HUDEP-2 (cell line): Measurements from ENCODE around the gene ZFYVE1.

Experiments used
- DNase-seq, 76 experiments: peaks; one replicate each; lab custom pipeline; 2025; ENCODE audit not compliant: unreplicated experiment in 76 of 76; lab: John Stamatoyannopoulos, UW

ZFYVE1 gene

DNA sequence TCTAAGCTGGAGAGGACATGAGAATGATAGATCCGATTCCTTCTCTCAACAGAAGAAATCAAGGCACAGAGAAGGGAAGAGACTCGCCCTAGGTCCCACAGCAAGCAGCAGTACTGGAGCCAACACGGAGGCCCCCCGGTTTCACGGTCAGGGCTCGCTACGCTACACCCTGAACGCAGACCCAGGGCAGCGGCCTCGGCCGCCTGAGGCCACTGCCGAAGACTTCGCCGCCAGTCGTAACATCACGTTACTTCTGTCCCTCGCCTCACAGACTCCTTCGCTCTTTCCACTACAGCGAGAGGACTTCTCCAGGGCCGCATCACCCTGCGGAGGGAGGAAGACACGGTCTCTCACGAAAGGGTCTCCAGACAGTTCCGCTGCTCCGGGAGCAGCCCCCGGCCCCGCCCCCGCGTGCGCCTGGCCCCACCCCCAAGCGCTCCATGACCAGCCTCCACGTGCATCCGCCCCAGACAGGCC, 101.1 kb downstream of the ZFYVE1 start:
- peak in 2 of 76 experiments; percentile 63 to 65 for DNase-seq

DNA sequence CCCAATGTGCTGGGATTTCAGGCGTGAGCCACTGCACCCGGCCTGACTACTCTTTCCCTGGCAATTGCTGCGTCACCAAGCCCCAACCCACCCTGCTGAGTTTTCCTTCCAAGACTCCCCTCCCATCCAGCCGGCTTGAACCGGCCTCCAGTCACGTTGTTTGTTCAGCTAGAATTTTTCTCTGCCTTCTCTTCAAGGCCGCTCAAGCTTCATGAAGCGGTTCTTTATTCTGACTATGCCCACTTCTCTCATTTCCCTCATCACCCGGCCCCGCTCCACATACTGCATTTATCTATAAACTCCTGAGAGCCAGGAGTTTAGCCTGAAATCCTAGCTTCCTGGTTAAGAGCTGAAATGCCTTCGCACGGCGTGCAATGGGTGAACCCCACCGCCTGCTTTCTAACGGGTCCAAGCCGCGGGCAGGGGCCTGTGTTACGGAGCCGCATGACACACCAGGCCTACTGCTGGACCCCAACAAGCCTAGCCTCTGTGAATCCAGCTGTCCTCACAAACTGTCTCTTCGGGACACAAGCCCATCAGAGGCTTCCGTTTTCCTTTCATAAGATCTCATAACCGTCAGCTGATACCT, 101.6 kb downstream of the ZFYVE1 start:
- DNase-seq, result no peak

DNA sequence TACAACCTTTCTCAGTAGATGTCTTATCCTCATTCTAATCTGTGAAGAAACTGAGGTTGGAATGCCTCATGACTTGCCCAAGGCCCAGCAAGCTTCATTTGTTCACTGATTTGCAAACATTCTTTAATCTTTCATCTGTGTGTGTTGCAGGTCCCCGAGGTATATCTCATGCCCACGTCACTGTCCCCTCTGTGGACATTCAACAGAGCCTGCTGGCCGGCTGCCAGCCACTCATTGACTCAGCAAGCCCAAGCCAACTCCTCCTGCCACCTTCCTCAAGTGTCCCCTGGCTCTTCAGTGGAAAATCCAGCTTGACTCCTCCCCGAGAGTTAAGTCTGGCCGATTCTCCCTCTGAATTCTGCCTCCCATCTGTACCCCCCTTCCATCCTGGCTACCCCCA, 102.6 kb downstream of the ZFYVE1 start:
- DNase-seq, result peak in 40 of 76 experiments; percentile 4 to 67 (median 33)

DNA sequence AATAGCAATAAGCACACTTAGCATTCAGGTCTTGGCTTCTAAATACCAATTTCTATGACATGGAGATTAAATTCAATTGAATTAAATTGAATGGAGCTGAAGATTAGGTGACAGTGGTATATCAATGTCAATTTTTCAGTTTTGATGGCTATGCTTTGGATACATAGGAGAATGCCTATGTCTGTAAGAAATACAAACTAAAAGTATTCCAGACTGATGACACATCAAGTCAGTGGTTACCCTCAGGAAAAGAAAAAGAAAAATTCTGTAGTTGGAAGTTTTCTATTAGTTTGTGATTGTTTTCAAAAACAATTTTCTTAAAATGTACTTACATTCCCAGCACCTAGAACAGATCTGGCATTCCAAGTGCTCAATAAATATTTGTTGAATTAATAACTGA, 105.5 kb downstream of the ZFYVE1 start:
- no peak for DNase-seq

DNA sequence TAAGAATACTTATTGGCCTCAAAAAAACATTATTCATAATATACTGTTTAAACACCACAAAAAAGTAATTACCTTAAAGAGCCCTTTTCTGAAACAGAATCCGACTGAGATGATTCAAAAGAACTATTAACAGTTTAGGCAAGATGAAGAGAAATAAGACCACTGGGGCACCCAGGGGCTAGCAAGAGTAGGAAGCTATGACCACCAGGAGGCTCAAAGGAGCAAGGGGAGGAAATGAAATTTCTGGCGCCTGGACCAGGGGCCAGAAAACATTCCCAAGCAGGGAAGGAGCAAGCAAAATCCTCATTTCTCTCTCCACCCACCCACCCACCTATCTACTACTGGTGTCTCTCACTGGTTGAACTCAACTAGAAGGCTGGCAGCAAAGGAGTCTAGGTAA, 106.9 kb downstream of the ZFYVE1 start:
- no peak for DNase-seq
